ENCODE data around the gene KRTAP12-4.
"Not testable (repeated sequence)": the region's sequence is repeated elsewhere in the genome, so short reads cannot be mapped to it uniquely, and the experiment has no call there.

DNA sequence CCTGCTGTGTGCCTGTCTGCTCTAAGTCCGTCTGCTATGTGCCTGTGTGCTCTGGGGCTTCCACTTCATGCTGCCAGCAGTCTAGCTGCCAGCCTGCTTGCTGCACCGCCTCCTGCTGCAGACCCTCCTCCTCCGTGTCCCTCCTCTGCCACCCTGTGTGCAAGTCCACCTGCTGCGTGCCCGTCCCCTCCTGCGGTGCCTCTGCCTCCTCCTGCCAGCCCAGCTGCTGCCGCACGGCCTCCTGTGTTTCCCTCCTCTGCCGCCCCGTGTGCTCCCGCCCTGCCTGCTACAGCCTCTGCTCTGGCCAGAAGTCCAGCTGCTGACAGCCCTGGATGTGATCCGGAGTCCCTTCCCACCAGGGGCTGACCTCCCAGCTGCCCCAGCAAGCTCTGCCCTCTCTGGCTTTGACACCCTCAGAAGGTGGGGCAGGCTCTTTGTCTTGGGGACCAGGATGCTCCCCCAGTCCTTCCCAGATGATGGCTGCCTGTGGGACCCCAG lies 16.6 kb downstream of the KRTAP12-4 start:
- TF ChIP-seq EZH2 (IDR thresholded peaks at IDR 0.05; ENCODE audit: borderline replicate concordance, low read depth, low read length); RBFOX2 (IDR thresholded peaks at IDR 0.05; ENCODE audit: low read depth, low read length); SIN3B (IDR thresholded peaks at IDR 0.05; ENCODE audit: low read depth); MTA2 (IDR thresholded peaks at IDR 0.05; ENCODE audit: low read depth); NR2C2 (CRISPR knock-in tag; IDR thresholded peaks at IDR 0.05); NR2C2 (tag; IDR thresholded peaks at IDR 0.05); DDX20 (tag; IDR thresholded peaks at IDR 0.05; ENCODE audit: low read depth); ESRRB (CRISPR knock-in tag; IDR thresholded peaks at IDR 0.05; ENCODE audit: borderline replicate concordance): not testable (repeated sequence)
- TF ChIP-seq, protein P1, sequence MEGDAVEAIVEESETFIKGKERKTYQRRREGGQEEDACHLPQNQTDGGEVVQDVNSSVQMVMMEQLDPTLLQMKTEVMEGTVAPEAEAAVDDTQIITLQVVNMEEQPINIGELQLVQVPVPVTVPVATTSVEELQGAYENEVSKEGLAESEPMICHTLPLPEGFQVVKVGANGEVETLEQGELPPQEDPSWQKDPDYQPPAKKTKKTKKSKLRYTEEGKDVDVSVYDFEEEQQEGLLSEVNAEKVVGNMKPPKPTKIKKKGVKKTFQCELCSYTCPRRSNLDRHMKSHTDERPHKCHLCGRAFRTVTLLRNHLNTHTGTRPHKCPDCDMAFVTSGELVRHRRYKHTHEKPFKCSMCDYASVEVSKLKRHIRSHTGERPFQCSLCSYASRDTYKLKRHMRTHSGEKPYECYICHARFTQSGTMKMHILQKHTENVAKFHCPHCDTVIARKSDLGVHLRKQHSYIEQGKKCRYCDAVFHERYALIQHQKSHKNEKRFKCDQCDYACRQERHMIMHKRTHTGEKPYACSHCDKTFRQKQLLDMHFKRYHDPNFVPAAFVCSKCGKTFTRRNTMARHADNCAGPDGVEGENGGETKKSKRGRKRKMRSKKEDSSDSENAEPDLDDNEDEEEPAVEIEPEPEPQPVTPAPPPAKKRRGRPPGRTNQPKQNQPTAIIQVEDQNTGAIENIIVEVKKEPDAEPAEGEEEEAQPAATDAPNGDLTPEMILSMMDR (IDR thresholded peaks at IDR 0.05 in 2 of 3, conservative IDR thresholded peaks at IDR 0.05 in 1 of 3; ENCODE audit: insufficient read depth in 2 of 3, low read depth in 1 of 3, low read length in 3 of 3): not testable (repeated sequence)
